Uterus (tissue), 4 donors: ENCODE data around the gene FGF21. TPM values are rescaled to one million over a fixed set of nuclear protein-coding genes. Genes with fewer than 3 reads are reported as not detected.
A peak's percentile ranks its signal among the peaks of the same experiment; 100 is the strongest.

ENCODE experiments used
- DNase-seq, 2 donors: peaks; one replicate each; pipeline ENCODE4 v3.0.0-alpha.2; 2019 to 2020
- H3K27ac ChIP-seq, 2 donors: fragments of 200-600 bp; sonication (generic); 1 replicate in 1 of 2; 2 replicates in 1 of 2; pipeline ENCODE4 v1.5.1; 2016 to 2018
- H3K27me3 ChIP-seq, 2 donors: fragments of 200-600 bp; sonication (generic); one replicate each; pipeline ENCODE4 v1.5.1; 2018 to 2019; ENCODE audit warnings: control low read depth in 1 of 2
- H3K36me3 ChIP-seq, 2 donors: fragments of 200-600 bp; sonication (generic); one replicate each; pipeline ENCODE4 v1.5.1; 2019; ENCODE audit warnings: control low read depth in 1 of 2
- H3K4me1 ChIP-seq, 2 donors: fragments of 200-600 bp; sonication (generic); one replicate each; pipeline ENCODE4 v1.5.1; 2018 to 2019; ENCODE audit warnings: control low read depth in 1 of 2
- H3K4me3 ChIP-seq, 2 donors: fragments of 200-600 bp; sonication (generic); 1 replicate in 1 of 2; 2 replicates in 1 of 2; pipeline ENCODE4 v1.5.1; 2018 to 2019; ENCODE audit warnings: mild to moderate bottlenecking in 1 of 2
- H3K9me3 ChIP-seq, 2 donors: fragments of 200-600 bp; sonication (generic); one replicate each; pipeline ENCODE4 v1.5.1; 2019; ENCODE audit warnings: control low read depth in 1 of 2
- POLR2A ChIP-seq, 2 donors: fragments of 450-650 bp; IDR thresholded peaks; one replicate each; pipeline ENCODE4 v1.6.1; 2016; ENCODE audit warnings: antibody characterized with exemption in 2 of 2, mild to moderate bottlenecking in 1 of 2, moderate library complexity in 1 of 2
- intact Hi-C: fragments of 100-400 bp; cut with DNase I; formaldehyde crosslinking; loops from one replicate; pipeline ENCODE4 v1.15.1; 2023; ENCODE audit warnings: low total_unique reads
- total RNA-seq, 4 donors: library from RNA; depleted of rRNA in 3 of 4; stranded (reverse); fragments of >200 nt in 3 of 4; gene quantifications; one replicate each; pipeline versions ENCODE4 v1.1.0 to v1.2.4, GENCODE V29; 2014 to 2023
- TF ChIP-seq, protein P1 (sequence below), 4 experiments: fragments of 200-600 bp in 2 of 4; fragments of 450-650 bp in 2 of 4; sonication (generic) in 2 of 4; IDR thresholded peaks; one replicate each; pipeline ENCODE4 v1.5.1; 2016 to 2019; ENCODE audit warnings: antibody characterized with exemption in 4 of 4, mild to moderate bottlenecking in 2 of 4, moderate library complexity in 1 of 4
- donor health status: DM: yes; HTN: yes; CAD: no.

FGF21 gene
- total RNA-seq, 4 donors from 2014 or later: not detected

- H3K27me3 ChIP-seq: no peaks in the 10 kb centered on the region
- DNase-seq: no peak
- H3K4me3 ChIP-seq: no peak overlapping the region
- intact Hi-C loops: no loop called here
- H3K4me1 ChIP-seq: peaks cover 0 to 11% of the 10 kb centered on the region in 2 donors
- no peak overlapping the region for H3K27ac ChIP-seq
- no peaks in the 10 kb centered on the region for H3K36me3 ChIP-seq
- no peak for TF ChIP-seq POLR2A (IDR thresholded peaks at IDR 0.05)
- TF ChIP-seq, protein P1, sequence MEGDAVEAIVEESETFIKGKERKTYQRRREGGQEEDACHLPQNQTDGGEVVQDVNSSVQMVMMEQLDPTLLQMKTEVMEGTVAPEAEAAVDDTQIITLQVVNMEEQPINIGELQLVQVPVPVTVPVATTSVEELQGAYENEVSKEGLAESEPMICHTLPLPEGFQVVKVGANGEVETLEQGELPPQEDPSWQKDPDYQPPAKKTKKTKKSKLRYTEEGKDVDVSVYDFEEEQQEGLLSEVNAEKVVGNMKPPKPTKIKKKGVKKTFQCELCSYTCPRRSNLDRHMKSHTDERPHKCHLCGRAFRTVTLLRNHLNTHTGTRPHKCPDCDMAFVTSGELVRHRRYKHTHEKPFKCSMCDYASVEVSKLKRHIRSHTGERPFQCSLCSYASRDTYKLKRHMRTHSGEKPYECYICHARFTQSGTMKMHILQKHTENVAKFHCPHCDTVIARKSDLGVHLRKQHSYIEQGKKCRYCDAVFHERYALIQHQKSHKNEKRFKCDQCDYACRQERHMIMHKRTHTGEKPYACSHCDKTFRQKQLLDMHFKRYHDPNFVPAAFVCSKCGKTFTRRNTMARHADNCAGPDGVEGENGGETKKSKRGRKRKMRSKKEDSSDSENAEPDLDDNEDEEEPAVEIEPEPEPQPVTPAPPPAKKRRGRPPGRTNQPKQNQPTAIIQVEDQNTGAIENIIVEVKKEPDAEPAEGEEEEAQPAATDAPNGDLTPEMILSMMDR (IDR thresholded peaks at IDR 0.05): no peak
- no peaks in the 10 kb centered on the region for H3K9me3 ChIP-seq
These were observed 44.3 kb downstream of the FGF21 start for GRCh38 chr19:48799358-48800300.

DNA sequence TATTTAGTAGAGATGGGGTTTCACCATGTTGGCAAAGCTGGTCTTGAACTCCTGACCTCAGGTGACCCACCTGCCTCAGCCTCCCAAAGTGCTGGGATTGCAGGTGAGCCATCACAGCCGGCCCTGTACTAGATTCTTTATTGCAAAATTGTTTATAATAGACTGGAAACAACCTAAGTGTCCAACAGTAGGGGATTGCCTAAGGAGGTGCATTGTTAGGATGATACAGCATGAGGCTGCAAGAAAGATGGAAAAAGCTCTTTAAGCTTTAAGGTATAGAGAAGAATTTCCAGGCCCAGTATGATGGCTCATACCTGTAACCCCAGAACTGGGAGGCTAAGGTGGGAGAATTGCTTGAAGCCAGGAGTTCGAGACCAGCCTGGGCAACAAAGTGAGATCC lies 47.3 kb downstream of the FGF21 start:
- intact Hi-C loops: no loop called here
- TF ChIP-seq, protein P1 (IDR thresholded peaks at IDR 0.05): no peak
- TF ChIP-seq POLR2A (IDR thresholded peaks at IDR 0.05): no peak
- H3K4me1 ChIP-seq: no peaks in the 10 kb centered on the region
- H3K27me3 ChIP-seq: no peaks in the 10 kb centered on the region
- no peaks in the 10 kb centered on the region for H3K9me3 ChIP-seq
- H3K36me3 ChIP-seq: no peaks in the 10 kb centered on the region
- no peak for DNase-seq
- no peak overlapping the region for H3K4me3 ChIP-seq
- no peak overlapping the region for H3K27ac ChIP-seq

DNA sequence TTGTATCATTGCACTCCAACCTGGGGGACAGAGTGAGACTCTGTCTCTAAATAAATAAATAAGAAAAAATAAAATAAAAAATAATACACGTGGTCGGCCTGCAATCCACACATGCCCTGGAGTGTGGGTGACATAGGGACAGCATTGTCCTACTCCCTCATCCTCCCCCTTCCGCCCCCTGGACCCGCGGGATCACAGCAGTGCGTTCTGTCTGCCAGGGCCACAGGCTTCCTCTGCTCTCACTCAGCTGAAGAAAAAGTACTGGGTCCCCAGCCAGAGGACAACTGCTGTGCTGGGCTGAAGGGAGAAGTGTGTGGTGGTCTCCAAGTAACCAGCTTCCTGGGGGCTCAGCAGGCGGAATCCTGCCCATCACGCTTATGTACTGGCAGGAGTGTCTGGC lies 49.2 kb downstream of the FGF21 start:
- intact Hi-C loops: no loop called here
- H3K4me3 ChIP-seq: no peak overlapping the region
- no peaks in the 10 kb centered on the region for H3K4me1 ChIP-seq
- H3K9me3 ChIP-seq: no peaks in the 10 kb centered on the region
- no peak for DNase-seq
- H3K36me3 ChIP-seq: no peaks in the 10 kb centered on the region
- H3K27me3 ChIP-seq: no peaks in the 10 kb centered on the region
- H3K27ac ChIP-seq: no peak overlapping the region
- TF ChIP-seq, protein P1 (IDR thresholded peaks at IDR 0.05): no peak
- TF ChIP-seq POLR2A (IDR thresholded peaks at IDR 0.05): no peak

- Histone ChIP-seq H3K27ac (no peak overlapping the region), H3K4me3 (no peak overlapping the region), H3K36me3 (no peaks in the 10 kb centered on the region), H3K9me3 (no peaks in the 10 kb centered on the region), H3K4me1 (no peaks in the 10 kb centered on the region), H3K27me3 (no peaks in the 10 kb centered on the region)
- intact Hi-C loops: no loop called here
- TF ChIP-seq, protein P1 (IDR thresholded peaks at IDR 0.05): no peak
- no peak for TF ChIP-seq POLR2A (IDR thresholded peaks at IDR 0.05)
- no peak for DNase-seq
These were observed 50.1 kb downstream of the FGF21 start for GRCh38 chr19:48805452-48805851.

DNA sequence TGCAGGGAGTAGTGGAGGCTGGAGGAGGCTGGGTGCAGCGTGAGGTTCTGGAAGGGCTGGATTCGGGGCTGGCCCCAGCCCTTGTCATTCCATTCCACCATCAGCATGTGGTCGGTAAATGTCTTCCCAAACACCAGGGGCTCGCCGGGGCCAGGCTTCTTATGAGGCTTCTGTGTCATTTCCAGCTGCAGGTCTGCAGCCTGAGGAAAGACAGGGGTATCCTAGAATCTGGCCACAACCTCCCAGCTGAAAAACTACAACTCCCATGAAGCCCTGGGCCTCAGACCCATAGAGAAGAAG lies 51.1 kb downstream of the FGF21 start:
- Histone ChIP-seq H3K4me1 (no peaks in the 10 kb centered on the region), H3K36me3 (no peaks in the 10 kb centered on the region), H3K27me3 (no peaks in the 10 kb centered on the region), H3K9me3 (no peaks in the 10 kb centered on the region), H3K27ac (no peak overlapping the region), H3K4me3 (no peak overlapping the region)
- peak; percentile 51 to 61 for DNase-seq
- intact Hi-C loops: no loop called here
- TF ChIP-seq, protein P1 (IDR thresholded peaks at IDR 0.05): no peak
- TF ChIP-seq POLR2A (IDR thresholded peaks at IDR 0.05): no peak
